ENCODE measurements around the gene CTDSPL.
"Not testable (repeated sequence)": the region's sequence is repeated elsewhere in the genome, so short reads cannot be mapped to it uniquely, and the experiment has no call there.

The CTDSPL gene, protein sequence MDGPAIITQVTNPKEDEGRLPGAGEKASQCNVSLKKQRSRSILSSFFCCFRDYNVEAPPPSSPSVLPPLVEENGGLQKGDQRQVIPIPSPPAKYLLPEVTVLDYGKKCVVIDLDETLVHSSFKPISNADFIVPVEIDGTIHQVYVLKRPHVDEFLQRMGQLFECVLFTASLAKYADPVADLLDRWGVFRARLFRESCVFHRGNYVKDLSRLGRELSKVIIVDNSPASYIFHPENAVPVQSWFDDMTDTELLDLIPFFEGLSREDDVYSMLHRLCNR

DNA sequence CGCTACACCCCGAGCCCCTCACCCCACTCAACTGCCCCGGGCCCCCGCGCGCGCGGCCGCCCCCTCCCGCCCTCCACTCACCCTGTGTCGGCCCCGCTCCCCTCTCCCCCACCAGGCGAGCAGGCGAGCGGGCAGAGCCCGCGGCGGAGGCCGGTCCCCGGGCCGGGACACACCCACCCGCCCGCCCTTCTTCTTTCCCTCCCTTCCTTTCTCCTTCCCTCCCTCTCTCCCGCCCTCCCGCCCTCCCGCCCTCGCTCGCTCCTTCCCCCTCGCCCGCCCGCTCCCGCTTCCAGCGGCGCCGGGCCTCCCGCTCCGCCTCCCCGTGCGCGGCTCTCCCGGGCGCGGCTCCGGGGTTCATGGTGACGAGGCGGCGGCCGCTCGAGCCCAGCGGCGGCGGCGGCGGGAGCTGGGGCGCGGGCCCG, at the start of gene CTDSPL:
Gene CTDSPL (plus strand): TSS at position 261 of the 422 bp plus-strand sequence. CDS start 320 bp downstream, outside the sequence.
- no peak for DNase-seq (ENCODE audit: low read depth in 2 of 3, low spot score in 2 of 3)

DNA sequence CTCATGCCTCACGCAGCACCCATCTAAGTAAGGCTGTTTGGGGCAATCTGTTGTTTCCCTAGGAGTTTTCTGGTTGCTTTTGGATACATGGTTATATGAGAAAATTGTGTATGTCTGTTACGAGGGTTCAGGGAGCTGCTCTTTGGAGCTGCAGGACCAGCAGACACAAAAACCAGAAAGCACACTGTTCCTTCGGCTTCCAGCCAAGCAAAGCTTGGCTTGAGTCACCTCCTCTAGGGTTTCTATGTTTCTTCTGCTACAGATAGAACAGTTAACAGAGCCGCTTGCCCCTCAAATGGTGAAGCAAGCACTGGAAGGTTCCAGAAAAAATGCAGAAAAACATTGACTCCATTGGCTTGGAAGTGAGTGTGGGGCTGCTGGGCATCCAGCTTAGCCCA, 49.2 kb upstream of the CTDSPL start:
- no peak for DNase-seq (ENCODE audit: low read depth in 2 of 3, low spot score in 2 of 3)

DNA sequence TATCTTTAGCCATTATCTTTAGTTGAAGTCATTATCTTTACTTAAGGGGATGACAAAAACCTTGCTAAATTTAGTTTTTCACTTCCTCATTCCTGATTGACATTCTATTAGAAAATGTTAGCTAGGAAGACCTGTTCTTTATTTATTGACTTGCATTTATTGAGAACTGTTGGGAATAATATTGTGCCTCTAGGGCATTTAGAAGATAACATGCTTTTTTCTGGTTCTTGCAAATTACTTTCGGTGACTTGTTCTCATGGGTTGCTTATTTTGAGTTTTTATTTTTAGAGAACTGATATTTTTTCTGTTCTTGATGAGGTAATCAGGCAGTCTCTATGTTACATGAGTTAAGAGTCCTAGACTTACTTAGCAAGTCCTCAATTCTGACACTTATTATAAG, 48.3 kb upstream of the CTDSPL start:
- no peak for DNase-seq (ENCODE audit: low read depth in 2 of 3, low spot score in 2 of 3)

DNA sequence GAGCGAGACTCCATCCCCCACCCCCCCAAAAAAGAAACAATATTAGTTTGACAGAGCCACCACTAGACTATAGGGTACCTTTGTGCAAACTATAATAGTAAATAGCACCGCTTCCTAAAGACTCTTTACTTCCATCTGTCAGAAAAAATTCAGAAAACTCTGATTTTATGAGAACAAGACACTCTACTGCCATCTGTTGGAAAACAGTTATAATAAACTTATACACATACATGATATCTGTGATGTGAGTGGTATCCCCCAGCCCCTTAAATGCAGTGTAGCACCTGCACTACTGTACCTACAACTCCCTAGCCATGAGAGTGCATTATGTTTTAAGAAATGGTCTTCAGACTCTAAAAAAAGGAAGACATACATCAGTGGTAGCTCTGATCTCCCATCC, 47.1 kb upstream of the CTDSPL start:
- no peak for DNase-seq (ENCODE audit: low read depth in 2 of 3, low spot score in 2 of 3)

DNA sequence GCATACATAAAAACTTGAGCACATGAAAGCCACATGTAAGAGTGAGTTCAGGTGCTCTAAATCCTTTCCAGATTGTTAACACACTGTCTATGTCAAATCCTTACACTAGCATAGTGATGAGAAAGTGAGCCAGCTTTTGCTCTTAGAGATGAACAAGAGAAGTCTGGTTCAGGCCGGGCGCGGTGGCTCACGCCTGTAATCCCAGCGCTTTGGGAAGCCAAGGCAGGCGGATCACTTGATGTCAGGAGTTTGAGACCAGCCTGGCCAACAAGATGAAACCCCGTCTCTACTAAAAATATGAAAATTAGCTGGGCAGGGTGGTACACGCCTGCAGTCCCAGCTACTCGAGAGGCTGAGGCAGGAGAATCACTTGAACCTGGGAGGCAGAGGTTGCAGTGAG, 46.5 kb upstream of the CTDSPL start:
- not testable (repeated sequence) for DNase-seq (ENCODE audit: low read depth in 2 of 3, low spot score in 2 of 3)

DNA sequence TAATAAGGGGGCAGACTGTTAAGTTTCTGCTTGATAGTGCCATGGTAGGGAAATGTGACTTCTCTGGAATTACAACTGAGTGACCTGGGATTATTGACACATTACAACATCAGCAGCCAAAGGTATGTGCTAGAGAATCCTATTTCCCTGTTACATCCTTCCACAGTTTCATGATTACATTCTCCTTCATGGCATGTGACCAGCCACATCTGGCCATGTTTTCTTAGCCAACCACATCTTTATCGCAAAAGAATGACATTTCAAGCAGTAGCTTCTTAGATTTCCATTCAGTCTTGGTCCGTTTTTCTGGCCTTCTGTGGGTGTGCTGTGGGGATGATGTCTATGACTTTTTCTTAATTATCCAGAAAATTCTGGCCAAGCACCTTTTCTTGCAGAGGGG, 45.4 kb upstream of the CTDSPL start:
- no peak for DNase-seq (ENCODE audit: low read depth in 2 of 3, low spot score in 2 of 3)

DNA sequence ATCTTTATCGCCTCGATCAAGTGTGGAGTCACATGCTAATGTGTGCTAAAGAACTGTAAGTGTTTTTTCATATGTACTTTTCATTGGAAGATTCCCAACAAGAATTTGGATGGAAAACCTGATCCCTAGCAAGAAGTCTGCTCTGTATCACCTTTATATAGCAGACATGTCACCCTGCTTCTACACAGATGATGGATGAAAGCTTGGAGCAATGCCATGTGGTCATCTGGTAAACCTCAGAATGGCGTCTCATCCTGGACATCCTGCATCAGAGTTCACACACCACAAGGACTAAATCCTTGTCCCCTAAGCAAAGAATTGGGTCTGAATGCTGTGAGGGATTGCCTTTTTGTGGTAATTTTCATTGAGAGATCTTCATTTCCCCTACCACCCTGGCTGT, 42.1 kb upstream of the CTDSPL start:
- DNase-seq (ENCODE audit: low read depth in 2 of 3, low spot score in 2 of 3): no peak

DNA sequence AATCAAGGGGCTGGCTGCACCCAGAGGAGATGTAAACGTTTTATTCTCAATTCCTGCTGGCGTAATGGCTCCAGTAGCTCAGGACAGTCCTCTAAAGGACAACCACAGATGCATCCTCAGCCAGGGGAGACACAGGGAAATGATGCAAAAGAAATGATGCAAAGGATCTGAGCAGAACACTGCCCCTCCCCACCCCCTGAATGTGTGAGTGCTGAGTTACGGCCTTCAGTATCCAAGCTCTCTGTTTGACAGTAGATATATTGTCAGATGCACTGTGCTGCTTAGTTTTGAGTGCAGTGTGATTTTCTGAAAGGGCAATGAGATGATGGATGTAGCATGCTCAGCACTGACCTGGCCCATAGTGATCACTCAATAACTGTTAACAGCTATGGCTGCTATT, 41.4 kb upstream of the CTDSPL start:
- DNase-seq (ENCODE audit: low read depth in 2 of 3, low spot score in 2 of 3): no peak

DNA sequence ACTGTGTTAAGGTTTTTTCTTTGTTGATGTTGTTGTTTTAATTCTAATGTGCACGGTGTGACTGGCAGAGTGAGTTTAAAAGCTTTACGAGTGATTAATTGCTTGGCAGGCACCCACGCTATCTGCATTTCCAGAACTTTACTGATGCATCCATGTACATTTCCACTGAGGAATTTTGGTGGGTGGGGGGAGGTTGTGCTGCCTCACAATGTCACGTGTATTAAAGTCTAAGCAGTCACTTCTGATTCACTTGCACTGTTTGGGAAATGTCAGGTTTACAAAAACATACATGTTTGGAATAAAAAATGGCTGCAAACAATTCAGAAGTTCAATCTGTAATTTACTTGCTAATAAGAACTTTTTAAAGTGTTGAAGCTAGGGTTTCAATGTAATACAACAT, 38.5 kb upstream of the CTDSPL start:
- DNase-seq (ENCODE audit: low read depth in 2 of 3, low spot score in 2 of 3): no peak

DNA sequence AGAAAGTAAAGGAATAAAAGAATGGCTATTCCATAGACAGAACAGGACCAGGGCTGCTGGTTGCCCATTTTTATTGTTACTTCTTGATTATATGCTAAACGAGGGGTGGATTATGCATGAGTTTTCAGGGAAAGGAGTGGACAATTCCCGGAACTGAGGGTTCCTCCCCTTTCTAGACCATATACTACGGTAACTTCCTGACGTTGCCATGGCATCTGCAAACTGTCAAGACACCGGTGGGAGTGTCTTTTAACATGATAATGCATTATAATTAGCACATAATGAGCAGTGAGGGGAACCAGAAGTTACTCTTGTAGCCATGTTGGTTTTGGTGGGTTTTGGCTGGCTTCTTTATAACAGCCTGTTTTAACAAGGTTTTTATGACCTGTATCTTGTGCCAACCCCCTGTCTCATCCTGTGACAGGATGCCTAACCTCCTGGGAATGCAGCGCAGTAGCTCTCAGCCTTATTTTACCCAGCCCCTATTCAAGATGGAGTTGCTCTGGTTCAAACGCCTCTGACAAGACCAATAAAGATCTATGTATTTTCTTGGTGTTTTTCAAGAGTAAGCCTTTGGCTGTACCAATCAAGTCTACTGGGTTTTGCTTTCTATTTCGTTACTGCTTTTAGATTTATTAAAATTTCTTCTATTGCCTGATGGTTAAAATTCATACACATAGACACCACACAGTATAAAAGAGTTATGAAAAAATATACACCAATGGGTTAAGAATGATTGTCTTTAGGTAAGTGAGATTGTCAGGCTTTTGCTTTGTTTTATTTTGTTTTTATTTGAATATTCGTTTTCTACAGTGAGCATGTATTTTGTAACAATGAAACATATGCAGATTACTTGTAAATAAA, 37.4 kb upstream of the CTDSPL start:
- DNase-seq (ENCODE audit: low read depth in 2 of 3, low spot score in 2 of 3): no peak

DNA sequence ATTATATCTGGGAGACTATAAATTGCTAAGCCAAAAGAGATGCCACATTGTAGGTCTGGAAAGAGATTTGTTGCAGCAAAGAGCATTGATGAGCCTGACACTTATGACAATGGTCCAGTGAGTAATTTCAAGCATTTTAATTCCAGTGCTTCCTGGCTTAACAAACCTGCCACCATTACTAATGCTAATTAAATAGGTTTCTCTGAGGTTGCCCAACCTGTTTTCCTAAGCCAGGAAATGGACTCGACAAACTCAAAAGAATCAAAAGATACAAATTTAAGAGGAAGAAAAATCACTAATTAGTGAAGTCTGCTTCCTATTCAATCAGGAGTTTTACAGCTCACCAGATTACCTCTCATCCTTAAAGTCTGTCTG, 36.7 kb upstream of the CTDSPL start:
- no peak for DNase-seq (ENCODE audit: low read depth in 2 of 3, low spot score in 2 of 3)

DNA sequence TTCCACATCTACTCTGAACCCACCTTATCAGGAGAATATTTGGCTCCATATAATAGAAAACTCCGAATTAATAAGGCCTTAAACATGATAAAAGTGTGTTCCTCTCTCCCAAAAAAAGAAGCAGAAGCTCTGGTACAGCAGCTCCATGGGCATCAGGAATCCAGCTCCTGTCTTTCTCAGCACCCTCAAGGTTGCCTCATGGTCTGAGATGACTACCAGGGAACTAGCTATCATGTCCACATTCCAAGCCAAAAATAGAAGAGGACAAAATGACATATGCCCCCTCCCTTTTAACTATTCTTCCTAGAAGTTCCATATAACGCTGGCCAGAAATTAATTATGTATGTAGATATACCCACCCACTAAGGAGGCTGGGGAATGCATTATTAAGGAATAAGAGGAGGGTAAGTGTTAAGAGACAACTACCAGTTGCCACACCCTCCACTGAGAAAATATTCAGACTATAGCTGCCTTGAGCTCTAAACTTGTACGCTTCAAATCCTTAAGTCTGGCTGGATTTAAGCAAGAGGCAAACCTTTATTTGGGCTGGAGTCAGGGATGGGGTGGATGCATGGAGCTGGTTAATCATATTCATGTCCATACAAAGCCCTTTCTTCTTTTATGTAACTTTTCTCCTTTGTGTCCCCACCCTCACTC, 35.8 kb upstream of the CTDSPL start:
- DNase-seq (ENCODE audit: low read depth in 2 of 3, low spot score in 2 of 3): no peak

DNA sequence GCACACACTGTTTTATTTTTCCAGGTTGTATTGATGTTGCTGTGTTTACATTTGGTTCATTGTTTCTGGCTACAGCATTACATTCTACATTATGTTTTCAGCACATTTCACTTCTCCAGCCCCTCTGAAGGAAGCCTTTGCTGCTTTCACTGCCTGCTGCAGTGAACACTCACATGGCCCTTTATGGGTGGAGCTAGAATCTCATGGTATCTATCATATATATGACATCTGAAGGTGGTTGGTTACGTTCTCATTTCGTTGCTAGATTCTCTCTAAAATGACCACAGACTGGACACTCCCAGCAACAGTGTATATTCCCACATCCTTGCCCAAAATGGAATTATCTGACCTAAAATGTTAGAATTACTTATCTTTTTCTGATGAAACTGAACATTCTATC, 35.2 kb upstream of the CTDSPL start:
- no peak for DNase-seq (ENCODE audit: low read depth in 2 of 3, low spot score in 2 of 3)

DNA sequence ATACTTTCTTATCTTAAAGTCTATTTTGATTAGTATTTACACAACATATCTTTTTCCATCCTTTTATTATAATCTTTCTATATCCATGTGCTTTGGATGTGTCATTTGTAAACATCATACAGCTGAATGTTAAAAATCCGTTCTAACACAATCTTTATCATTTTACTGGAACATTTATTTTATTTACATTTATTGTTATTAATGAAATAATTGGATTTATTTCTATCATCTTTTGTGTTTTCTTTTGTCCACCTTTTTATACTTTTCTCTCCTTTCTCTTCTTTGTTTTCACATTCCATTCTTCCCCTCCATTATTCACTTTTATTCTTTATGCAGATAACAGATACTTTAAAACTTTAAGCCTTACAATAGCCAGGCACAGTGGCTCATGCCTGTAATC, 34.7 kb upstream of the CTDSPL start:
- DNase-seq (ENCODE audit: low read depth in 2 of 3, low spot score in 2 of 3): no peak

DNA sequence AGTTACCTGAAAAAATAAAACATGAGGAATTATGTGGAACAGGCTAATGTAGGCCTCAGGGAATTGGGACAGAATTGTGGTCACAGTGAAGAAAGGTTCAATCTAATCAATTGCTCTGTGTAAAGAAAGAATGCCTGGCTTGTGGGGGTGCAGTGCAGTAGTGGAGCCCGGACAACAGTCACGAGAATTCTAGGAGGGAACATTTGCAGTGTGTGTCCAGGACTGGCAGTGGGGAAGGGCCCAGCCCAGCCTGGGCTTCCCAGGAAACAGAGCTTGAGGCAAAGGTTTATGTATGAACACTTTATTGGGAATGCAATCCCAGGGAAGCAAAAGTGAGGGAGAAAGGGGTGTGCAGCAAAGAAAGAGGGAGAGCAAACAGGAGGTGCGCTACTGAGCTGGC, 29.2 kb upstream of the CTDSPL start:
- DNase-seq (ENCODE audit: low read depth in 2 of 3, low spot score in 2 of 3): no peak

DNA sequence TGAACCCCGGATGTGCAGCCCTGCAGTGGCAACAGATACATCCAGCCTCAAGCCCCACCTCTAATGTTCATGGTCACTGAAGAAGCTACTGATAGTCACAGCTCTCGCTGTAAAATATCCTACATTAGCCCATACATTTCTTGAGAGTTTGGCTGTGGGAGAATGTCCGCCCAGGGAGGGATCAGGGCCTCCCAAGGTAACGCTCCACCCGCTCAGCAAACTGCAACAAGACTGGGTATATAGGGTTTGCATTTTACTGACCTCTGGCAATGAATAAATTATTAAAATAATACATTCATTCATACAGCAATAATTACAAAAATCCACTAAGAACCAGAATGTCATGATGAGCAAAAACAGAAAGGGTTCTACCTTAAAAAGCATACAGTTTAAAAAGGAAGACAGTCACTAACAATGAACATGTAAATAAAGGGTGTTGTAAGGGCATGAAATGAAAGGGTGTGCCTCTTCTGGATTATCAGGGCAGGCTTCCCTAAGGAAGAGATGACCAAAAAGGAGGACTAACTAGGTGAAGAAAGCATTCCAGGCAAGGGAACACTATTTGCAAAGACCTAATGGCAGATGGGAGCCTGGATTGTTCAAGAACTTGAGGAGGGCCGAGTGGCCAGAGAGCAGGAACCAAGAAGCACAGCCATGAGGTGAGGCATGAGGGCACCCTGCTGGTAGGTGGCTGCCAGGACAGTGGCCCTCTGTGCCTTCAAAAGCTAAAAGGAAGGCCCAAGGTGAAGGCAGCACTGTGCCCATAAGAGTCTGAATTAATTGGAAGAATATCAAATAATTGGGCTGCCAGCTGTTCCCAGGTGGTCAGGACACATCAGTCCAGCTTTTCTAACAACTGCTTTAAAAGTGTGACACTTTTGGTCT, 28.1 kb upstream of the CTDSPL start:
- DNase-seq (ENCODE audit: low read depth in 2 of 3, low spot score in 2 of 3): no peak

DNA sequence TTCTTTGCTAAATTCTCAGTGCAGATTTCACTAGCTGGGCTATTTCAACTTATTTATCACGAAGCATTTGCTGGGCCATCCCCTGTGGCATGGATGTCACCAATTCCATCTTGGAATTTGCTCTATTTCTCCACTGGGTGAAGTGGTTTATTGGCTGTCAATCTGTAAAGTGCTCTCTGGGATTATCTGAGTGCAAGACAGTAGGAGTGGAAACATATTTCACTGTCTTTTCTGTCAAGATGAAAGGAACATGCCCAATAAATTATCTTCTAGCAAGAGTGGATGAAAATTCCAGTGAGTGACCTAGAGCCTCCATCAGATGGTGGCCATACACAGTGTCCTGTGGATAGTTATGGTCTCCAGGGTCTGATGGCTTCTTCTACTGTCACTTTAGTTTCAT, 25.1 kb upstream of the CTDSPL start:
- DNase-seq (ENCODE audit: low read depth in 2 of 3, low spot score in 2 of 3): no peak

DNA sequence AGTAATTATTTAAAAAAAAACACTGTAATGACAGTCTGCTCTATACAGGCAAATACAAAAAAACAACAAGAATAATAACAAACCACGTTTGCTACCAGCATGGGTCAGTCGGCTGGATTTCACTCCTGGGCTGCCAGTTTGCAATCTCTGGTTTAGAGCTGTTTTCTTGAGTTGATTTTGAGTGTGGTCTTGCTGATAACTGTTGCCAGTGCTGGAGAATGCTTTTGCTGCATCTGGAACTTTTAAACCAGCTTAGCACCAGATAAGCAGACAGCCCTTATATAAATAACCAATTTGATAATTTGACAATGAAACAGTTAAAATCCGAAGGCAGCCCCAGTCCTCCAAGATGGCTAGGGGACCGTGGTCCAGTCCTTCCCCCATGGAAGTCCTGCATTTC, 14.0 kb upstream of the CTDSPL start:
- DNase-seq (ENCODE audit: low read depth in 2 of 3, low spot score in 2 of 3): no peak

DNA sequence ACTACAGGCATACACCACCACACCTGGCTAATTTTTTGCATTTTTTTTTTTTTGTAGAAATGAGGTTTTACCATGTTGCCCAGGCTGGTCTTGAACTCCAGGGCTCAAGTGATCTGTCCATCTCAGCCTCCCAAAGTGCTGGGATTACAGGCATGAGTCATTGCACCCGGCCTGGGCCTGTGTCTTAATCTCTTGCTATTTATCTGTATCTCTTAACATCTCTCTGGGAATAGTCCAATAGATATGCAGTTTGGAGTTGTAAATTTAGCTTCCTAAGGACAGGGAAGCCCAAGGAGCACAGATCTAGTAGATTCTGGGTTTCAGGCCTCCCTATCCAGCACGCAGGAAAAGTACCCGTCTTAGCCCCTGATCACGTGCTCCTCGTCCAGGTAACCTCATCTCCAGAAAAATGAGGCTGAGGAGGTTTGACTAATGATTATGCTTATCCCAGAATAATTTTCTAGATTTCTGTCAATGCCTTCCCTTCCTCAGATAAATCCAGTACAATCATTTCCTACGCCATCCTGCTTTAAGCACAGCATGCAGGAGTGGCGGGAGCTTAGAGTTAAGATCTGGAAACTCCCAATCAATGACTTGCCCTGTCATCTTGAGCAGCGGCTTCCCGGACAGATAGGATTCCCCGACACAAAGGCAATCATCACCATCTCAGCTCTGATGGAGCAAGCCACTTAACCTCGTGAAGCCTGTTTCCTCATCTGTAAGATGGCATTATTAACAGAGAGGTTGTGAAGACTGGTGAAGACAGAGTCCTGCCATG, 12.3 kb upstream of the CTDSPL start:
- DNase-seq (ENCODE audit: low read depth in 2 of 3, low spot score in 2 of 3): no peak

DNA sequence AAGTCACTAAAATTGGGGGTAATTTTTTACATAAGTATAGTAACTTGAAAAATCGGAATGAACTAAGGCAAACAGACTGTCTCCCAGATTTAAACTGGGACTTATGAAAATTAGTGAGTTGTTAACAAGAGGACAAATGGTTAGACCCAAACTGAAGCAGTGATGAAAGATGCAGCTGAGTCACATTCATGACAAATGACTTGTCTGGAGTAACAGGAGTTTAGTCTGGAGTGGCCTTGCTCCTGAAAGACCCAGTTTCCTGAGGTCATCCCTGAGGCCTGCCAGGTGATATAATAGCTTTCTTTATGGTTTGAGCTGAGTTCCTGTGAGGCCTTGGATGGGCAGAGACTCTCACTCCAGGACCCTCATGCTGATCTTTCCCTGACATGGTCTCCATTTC, 9.6 kb upstream of the CTDSPL start:
- no peak for DNase-seq (ENCODE audit: low read depth in 2 of 3, low spot score in 2 of 3)
